NCI-H748 treated with DMSO at 0.1 percent for 48 hours (cell line): ENCODE results near the gene MIS18BP1.
"Not testable (repeated sequence)": the region's sequence is repeated elsewhere in the genome, so short reads cannot be mapped to it uniquely, and the experiment has no call there.

Source experiments
- DNase-seq: peaks from one replicate; lab custom pipeline; 2025; lab: John Stamatoyannopoulos, UW

MIS18BP1 gene

GRCh38 chr14:45246151-45246550, 6.9 kb downstream of the MIS18BP1 start:
- DNase-seq = no peak

GRCh38 chr14:45242706-45243105, 10.3 kb downstream of the MIS18BP1 start:
- DNase-seq = no peak

DNA sequence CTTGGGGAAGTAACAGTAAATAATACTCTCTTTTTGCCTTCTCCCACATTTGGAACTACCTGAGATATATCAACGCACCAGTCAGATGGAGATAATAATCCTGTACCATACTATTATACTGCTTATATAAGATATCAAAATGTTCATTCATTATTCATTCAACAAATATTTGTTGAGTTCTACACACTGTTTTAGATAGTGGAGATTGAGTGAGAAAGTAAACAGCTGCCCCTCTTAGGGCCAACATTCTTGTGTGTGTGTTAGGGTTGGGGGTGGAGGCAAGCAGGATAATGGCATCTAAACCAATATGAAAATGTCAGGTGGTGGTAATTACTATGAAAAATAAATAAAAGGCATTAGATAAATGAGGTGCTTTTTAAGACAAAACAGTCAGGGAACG, 14.0 kb downstream of the MIS18BP1 start:
- DNase-seq = no peak

DNA sequence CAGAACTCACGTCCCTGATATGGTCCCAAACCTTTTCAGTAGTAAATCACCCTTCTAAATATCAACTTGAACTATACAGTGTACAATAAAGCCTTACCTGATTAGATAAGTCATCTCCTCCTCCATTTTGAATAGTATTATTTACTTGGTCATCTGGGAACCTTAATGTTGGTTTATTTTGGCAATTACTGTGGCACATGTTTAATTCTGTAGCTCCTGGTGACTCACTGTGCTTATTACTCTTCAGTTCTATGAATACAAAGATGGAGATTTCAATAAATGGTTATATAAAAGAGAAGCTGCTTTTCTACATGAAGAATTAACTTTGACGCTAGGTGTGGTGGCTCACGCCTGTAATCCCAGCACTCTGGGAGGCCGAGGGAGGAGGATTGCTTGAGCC, 25.4 kb downstream of the MIS18BP1 start:
- DNase-seq = no peak

GRCh38 chr14:45222485-45223262, 30.3 kb downstream of the MIS18BP1 start:
- DNase-seq = no peak

DNA sequence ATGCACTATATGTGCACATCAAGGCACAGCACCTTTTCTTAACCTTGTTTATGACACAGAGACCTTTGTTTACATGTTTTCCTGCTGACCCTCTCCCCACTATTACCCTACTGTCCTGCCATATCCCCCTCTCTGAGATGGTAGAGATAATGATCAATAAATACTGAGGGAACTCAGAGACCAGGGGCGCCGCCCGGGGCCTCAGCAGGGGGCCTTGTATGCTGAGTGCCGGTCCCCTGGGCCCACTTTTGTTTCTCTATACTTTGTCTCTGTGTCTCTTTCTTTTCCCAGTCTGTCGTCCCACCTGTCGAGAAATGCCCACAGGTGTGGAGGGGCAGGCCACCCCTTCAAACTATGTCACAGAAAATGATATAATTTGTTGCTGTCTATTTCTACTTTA, 38.7 kb downstream of the MIS18BP1 start:
- DNase-seq = not testable (repeated sequence)

- not testable (repeated sequence) for DNase-seq
Observed at GRCh38 chr14:45213716-45214115, 39.3 kb downstream of the MIS18BP1 start.

DNA sequence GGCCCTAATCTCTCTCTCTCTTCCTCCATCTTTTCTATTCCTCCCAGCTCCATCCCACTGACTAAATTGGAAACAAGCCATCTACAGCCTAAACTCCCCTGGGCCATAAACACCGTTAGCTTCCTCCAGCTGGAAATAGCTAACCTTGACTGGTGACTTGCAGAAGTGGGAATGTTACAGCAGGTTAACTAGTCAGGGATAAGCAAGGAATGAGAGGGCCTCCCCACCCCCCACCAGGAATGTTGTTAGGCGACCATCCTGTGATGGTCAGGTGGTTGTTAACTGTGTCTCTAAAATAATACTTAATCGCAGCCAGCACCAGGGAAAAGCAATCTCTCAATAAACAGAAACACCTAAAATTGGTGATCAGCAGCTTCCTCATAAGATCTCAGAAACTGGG, 40.8 kb downstream of the MIS18BP1 start:
- DNase-seq = no peak

DNA sequence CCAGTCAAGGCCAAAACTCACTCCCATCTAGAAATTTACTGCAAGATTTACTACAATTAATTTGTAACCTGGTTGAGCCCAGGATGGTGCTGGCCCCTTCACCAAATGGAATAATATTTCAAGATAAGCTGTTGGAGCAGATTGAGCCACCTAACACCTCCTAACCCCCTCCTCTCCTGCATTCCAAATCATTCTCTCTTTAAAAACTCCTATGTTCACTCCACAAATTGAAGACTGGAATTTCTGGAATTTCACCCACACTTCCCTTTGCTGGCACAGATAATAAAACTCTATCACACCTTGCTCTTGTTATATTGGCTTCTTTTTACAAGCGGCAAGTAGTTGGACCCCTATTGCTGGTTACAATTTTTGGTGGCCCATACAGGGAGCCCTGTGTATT, 41.7 kb downstream of the MIS18BP1 start:
- no peak for DNase-seq

GRCh38 chr14:45210159-45210558, 42.8 kb downstream of the MIS18BP1 start:
- no peak for DNase-seq

DNA sequence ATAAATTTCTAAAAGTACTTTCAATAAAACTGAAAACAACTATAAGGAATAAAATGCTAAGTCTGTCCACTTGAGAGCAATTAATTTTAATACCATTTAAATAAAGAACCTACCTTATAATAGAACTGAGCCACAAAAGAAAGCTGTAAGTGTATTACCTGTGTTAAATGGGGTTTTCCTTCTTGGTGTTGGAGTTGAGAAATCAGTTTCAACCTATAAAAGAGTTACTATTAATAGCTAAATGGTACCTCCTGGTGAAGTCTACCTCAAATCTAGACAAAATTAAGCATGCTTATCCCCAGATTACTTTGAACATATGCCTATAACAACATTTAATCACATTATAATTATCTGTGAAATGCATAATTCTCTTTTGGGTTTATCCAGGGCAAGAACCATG, 48.8 kb downstream of the MIS18BP1 start:
- no peak for DNase-seq

- no peak for DNase-seq
Observed at GRCh38 chr14:45201905-45202304, 51.1 kb downstream of the MIS18BP1 start.

- no peak for DNase-seq
Observed at GRCh38 chr14:45199230-45199629, 53.8 kb downstream of the MIS18BP1 start.

- no peak for DNase-seq
Observed at GRCh38 chr14:45198551-45198950, 54.5 kb downstream of the MIS18BP1 start.

DNA sequence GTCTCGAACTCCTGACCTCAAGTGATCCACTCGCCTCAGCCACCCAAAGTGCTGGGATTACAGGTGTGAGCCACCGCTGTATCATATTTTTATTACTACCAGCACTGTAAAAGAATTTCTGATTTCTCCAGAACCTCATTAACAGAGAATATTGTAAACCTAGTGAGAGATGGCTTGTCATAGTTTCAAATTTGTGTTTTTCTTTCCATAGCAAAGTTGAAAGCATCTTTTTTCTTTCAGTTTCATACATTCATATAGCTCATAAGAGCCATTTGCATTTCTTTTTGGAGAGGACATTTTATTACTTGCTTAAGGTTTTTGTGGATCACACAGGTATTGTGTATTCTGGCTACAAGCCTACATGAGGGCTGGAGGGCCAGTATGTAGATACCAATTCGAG, 58.0 kb downstream of the MIS18BP1 start:
- no peak for DNase-seq

- no peak for DNase-seq
Observed at GRCh38 chr14:45185100-45185814, 67.7 kb downstream of the MIS18BP1 start.

- no peak for DNase-seq
Observed at GRCh38 chr14:45181806-45182205, 71.2 kb downstream of the MIS18BP1 start.

DNA sequence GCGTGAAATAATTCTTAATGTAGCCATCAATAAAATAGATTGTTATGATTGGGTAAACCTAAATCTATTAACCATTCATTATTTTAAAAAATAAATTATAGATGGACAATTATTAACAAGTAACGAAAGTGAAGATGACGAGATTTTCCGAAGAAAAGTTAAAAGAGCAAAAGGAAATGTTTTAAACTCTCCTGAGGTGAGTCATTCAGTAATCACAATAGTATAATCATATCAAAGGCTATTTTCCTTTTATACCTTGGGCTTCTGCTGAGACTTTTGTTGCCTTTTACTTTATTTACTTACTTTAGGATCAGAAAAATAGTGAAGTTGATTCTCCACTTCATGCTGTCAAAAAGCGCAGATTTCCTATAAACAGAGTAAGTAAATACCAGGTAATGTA, 71.7 kb downstream of the MIS18BP1 start:
- DNase-seq = no peak

GRCh38 chr14:45177076-45177475, 75.9 kb downstream of the MIS18BP1 start:
- DNase-seq = no peak

- DNase-seq = no peak
Observed at GRCh38 chr14:45169906-45170305, 83.1 kb downstream of the MIS18BP1 start.

GRCh38 chr14:45156067-45156466, 96.9 kb downstream of the MIS18BP1 start:
- DNase-seq = no peak
